SK-N-SH treated with all-trans-retinoic acid at 6 μM for 48 hours (cell line): ENCODE measurements around the gene HLA-DPA1.

ENCODE experiments used
- ATAC-seq: fragments of 200-7000 bp; cut with Tn5 transposase; 3 replicates; pipeline ENCODE4 v1.9.1; 2020; ENCODE audit warnings: mild to moderate bottlenecking, moderate library complexity
- ARNTL ChIP-seq: fragments of 450-650 bp; formaldehyde crosslinking; IDR thresholded peaks from 2 replicates; pipeline ENCODE4 v1.5.0; 2020; ENCODE audit warnings: low read depth, mild to moderate bottlenecking, moderate library complexity, borderline replicate concordance
- BACH2 ChIP-seq: fragments of 250-450 bp; sonication (Bioruptor Pico); IDR thresholded peaks from 2 replicates; pipeline ENCODE4 v1.9.0; 2021; ENCODE audit warnings: mild to moderate bottlenecking, borderline replicate concordance
- CSDC2 ChIP-seq: fragments of 250-450 bp; sonication (Bioruptor Pico); IDR thresholded peaks from 2 replicates; pipeline ENCODE4 v1.5.0; 2020; ENCODE audit warnings: mild to moderate bottlenecking, moderate library complexity
- ESRRG ChIP-seq: fragments of 250-450 bp; sonication (Bioruptor Pico); IDR thresholded peaks from 2 replicates; pipeline ENCODE4 v1.6.1; 2021; ENCODE audit warnings: mild to moderate bottlenecking
- GLIS3 ChIP-seq: fragments of 250-450 bp; sonication (Bioruptor Pico); IDR thresholded peaks from 2 replicates; pipeline ENCODE4 v1.5.0; 2020; ENCODE audit warnings: mild to moderate bottlenecking, moderate library complexity
- ISL1 ChIP-seq: fragments of 250-450 bp; sonication (Bioruptor Pico); IDR thresholded peaks from 2 replicates; pipeline ENCODE4 v2.1.2; 2022; ENCODE audit warnings: mild to moderate bottlenecking, moderate library complexity
- OSR1 ChIP-seq: fragments of 250-450 bp; sonication (Bioruptor Pico); IDR thresholded peaks from 2 replicates; pipeline ENCODE4 v1.8.0; 2022; ENCODE audit warnings: moderate library complexity, mild to moderate bottlenecking, inconsistent platforms
- PPARA ChIP-seq: fragments of 250-450 bp; sonication (Bioruptor Pico); IDR thresholded peaks from 2 replicates; pipeline ENCODE4 v1.5.0; 2020; ENCODE audit warnings: mild to moderate bottlenecking, borderline replicate concordance
- RARB ChIP-seq: fragments of 250-450 bp; sonication (Bioruptor Pico); IDR thresholded peaks from 2 replicates; pipeline ENCODE4 v1.8.0; 2021; ENCODE audit warnings: mild to moderate bottlenecking, moderate library complexity
- SNAI2 ChIP-seq: fragments of 250-450 bp; sonication (Bioruptor Pico); IDR thresholded peaks from 2 replicates; pipeline ENCODE4 v1.5.0; 2020; ENCODE audit warnings: mild to moderate bottlenecking, moderate library complexity
- TCF4 ChIP-seq: fragments of 250-450 bp; sonication (Bioruptor Pico); IDR thresholded peaks from 2 replicates; pipeline ENCODE4 v1.8.0; 2021; ENCODE audit warnings: mild to moderate bottlenecking, moderate library complexity, borderline replicate concordance
- TOX ChIP-seq: fragments of 250-450 bp; sonication (Bioruptor Pico); IDR thresholded peaks from 2 replicates; pipeline ENCODE4 v1.8.0; 2021; ENCODE audit warnings: mild to moderate bottlenecking, moderate library complexity, borderline replicate concordance
- ZC3H10 ChIP-seq: fragments of 250-450 bp; sonication (Bioruptor Pico); IDR thresholded peaks from 2 replicates; pipeline ENCODE4 v1.5.1; 2021; ENCODE audit warnings: mild to moderate bottlenecking, moderate library complexity
- ZFP3 ChIP-seq: fragments of 250-450 bp; sonication (Bioruptor Pico); IDR thresholded peaks from 2 replicates; pipeline ENCODE4 v1.5.0; 2020; ENCODE audit warnings: mild to moderate bottlenecking, moderate library complexity
- ZFP30 ChIP-seq: fragments of 450-650 bp; formaldehyde crosslinking; IDR thresholded peaks from 2 replicates; pipeline ENCODE4 v1.5.0; 2022; ENCODE audit warnings: mild to moderate bottlenecking, moderate library complexity
- ZNF565 ChIP-seq: fragments of 450-650 bp; formaldehyde crosslinking; conservative IDR thresholded peaks from 2 replicates; pipeline ENCODE4 v1.5.0; 2020; ENCODE audit warnings: low read depth, mild to moderate bottlenecking, moderate library complexity
- ZNF70 ChIP-seq: fragments of 450-650 bp; formaldehyde crosslinking; IDR thresholded peaks from 2 replicates; pipeline ENCODE4 v1.5.0; 2020; ENCODE audit warnings: mild to moderate bottlenecking, moderate library complexity
- ZNF8 ChIP-seq: fragments of 450-650 bp; formaldehyde crosslinking; IDR thresholded peaks from 2 replicates; pipeline ENCODE4 v1.5.0; 2020; ENCODE audit warnings: mild to moderate bottlenecking, moderate library complexity
- TF ChIP-seq, protein P1 (sequence below): fragments of 250-450 bp; sonication (Bioruptor Pico); IDR thresholded peaks from 2 replicates; pipeline ENCODE4 v1.8.0; 2020; ENCODE audit warnings: mild to moderate bottlenecking, moderate library complexity, borderline replicate concordance
- TF ChIP-seq, protein P2 (sequence below): fragments of 250-450 bp; sonication (Bioruptor Pico); IDR thresholded peaks from 2 replicates; pipeline ENCODE4 v1.5.1; 2021; ENCODE audit warnings: mild to moderate bottlenecking, moderate library complexity
- TF ChIP-seq, protein P3 (sequence below): fragments of 250-450 bp; sonication (Bioruptor Pico); IDR thresholded peaks from 2 replicates; pipeline ENCODE4 v1.5.1; 2020; ENCODE audit warnings: low read depth, mild to moderate bottlenecking, moderate library complexity
- TF ChIP-seq, protein P4 (sequence below): fragments of 250-450 bp; sonication (Bioruptor Pico); IDR thresholded peaks from 2 replicates; pipeline ENCODE4 v1.5.0; 2020; ENCODE audit warnings: mild to moderate bottlenecking, moderate library complexity
- TF ChIP-seq, protein P5 (sequence below): fragments of 250-450 bp; sonication (Bioruptor Pico); IDR thresholded peaks from 2 replicates; pipeline ENCODE4 v1.8.0; 2021; ENCODE audit warnings: low read depth, mild to moderate bottlenecking, moderate library complexity, borderline replicate concordance

HLA-DPA1 gene

DNA sequence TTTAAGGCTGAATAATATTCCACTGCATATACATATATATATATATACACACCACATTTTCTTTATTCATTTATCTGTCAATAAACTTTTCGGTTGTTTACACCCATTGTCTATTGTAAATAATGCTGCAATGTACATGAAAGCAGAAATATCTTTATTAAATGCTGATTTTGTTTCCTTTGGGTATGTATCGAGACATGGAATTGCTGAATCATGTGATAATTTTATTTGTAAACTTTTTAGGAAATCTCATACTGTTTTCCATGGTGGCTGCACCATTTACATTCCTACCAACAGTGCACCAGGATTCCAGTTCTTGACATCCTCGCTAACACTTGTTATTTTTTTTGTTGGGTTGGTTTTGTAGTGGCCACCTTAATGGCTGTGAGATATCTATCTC is 49.9 kb downstream of the HLA-DPA1 start (continued):
- TF ChIP-seq, protein P1, sequence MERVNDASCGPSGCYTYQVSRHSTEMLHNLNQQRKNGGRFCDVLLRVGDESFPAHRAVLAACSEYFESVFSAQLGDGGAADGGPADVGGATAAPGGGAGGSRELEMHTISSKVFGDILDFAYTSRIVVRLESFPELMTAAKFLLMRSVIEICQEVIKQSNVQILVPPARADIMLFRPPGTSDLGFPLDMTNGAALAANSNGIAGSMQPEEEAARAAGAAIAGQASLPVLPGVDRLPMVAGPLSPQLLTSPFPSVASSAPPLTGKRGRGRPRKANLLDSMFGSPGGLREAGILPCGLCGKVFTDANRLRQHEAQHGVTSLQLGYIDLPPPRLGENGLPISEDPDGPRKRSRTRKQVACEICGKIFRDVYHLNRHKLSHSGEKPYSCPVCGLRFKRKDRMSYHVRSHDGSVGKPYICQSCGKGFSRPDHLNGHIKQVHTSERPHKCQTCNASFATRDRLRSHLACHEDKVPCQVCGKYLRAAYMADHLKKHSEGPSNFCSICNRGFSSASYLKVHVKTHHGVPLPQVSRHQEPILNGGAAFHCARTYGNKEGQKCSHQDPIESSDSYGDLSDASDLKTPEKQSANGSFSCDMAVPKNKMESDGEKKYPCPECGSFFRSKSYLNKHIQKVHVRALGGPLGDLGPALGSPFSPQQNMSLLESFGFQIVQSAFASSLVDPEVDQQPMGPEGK, result no peak
- TF ChIP-seq SNAI2 (CRISPR knock-in tag) (no peak), GLIS3 (CRISPR knock-in tag) (no peak), ZFP3 (CRISPR knock-in tag) (no peak)
- TF ChIP-seq, protein P2, sequence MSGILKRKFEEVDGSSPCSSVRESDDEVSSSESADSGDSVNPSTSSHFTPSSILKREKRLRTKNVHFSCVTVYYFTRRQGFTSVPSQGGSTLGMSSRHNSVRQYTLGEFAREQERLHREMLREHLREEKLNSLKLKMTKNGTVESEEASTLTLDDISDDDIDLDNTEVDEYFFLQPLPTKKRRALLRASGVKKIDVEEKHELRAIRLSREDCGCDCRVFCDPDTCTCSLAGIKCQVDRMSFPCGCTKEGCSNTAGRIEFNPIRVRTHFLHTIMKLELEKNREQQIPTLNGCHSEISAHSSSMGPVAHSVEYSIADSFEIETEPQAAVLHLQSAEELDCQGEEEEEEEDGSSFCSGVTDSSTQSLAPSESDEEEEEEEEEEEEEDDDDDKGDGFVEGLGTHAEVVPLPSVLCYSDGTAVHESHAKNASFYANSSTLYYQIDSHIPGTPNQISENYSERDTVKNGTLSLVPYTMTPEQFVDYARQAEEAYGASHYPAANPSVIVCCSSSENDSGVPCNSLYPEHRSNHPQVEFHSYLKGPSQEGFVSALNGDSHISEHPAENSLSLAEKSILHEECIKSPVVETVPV (CRISPR knock-in tag), result no peak

DNA sequence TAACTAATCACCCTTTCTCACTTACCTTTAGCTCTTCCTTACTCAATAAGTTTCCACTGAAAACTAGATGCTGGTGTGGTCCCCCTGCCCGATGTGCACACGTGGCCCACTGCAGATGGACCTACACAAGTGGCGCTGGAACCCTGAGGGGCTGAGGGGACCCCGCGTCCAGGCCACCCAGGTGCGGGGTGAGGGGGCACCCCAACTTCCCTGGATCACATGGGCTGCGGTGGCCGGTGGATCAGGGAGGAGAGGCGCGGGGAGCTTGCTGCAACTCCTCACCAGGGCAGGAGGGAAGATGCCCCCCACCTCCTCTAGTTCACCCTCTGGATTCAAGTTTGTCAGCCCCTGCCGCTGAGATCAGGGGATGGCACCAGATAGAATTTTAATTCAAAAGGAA is 51.5 kb downstream of the HLA-DPA1 start:
- TF ChIP-seq TOX (CRISPR knock-in tag) (no peak), ZFP30 (CRISPR knock-in tag) (no peak), RARB (CRISPR knock-in tag) (no peak), ZNF70 (CRISPR knock-in tag) (no peak), OSR1 (CRISPR knock-in tag) (no peak), ISL1 (no peak), ZC3H10 (CRISPR knock-in tag) (no peak), ESRRG (no peak), SNAI2 (CRISPR knock-in tag) (no peak), ZNF565 (CRISPR knock-in tag) (no peak)
- TF ChIP-seq, protein P3, sequence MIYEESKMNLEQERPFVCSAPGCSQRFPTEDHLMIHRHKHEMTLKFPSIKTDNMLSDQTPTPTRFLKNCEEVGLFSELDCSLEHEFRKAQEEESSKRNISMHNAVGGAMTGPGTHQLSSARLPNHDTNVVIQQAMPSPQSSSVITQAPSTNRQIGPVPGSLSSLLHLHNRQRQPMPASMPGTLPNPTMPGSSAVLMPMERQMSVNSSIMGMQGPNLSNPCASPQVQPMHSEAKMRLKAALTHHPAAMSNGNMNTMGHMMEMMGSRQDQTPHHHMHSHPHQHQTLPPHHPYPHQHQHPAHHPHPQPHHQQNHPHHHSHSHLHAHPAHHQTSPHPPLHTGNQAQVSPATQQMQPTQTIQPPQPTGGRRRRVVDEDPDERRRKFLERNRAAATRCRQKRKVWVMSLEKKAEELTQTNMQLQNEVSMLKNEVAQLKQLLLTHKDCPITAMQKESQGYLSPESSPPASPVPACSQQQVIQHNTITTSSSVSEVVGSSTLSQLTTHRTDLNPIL (CRISPR knock-in tag), result no peak
- TF ChIP-seq, protein P4, sequence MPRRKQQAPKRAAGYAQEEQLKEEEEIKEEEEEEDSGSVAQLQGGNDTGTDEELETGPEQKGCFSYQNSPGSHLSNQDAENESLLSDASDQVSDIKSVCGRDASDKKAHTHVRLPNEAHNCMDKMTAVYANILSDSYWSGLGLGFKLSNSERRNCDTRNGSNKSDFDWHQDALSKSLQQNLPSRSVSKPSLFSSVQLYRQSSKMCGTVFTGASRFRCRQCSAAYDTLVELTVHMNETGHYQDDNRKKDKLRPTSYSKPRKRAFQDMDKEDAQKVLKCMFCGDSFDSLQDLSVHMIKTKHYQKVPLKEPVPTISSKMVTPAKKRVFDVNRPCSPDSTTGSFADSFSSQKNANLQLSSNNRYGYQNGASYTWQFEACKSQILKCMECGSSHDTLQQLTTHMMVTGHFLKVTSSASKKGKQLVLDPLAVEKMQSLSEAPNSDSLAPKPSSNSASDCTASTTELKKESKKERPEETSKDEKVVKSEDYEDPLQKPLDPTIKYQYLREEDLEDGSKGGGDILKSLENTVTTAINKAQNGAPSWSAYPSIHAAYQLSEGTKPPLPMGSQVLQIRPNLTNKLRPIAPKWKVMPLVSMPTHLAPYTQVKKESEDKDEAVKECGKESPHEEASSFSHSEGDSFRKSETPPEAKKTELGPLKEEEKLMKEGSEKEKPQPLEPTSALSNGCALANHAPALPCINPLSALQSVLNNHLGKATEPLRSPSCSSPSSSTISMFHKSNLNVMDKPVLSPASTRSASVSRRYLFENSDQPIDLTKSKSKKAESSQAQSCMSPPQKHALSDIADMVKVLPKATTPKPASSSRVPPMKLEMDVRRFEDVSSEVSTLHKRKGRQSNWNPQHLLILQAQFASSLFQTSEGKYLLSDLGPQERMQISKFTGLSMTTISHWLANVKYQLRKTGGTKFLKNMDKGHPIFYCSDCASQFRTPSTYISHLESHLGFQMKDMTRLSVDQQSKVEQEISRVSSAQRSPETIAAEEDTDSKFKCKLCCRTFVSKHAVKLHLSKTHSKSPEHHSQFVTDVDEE, result no peak
- TF ChIP-seq, protein P5, sequence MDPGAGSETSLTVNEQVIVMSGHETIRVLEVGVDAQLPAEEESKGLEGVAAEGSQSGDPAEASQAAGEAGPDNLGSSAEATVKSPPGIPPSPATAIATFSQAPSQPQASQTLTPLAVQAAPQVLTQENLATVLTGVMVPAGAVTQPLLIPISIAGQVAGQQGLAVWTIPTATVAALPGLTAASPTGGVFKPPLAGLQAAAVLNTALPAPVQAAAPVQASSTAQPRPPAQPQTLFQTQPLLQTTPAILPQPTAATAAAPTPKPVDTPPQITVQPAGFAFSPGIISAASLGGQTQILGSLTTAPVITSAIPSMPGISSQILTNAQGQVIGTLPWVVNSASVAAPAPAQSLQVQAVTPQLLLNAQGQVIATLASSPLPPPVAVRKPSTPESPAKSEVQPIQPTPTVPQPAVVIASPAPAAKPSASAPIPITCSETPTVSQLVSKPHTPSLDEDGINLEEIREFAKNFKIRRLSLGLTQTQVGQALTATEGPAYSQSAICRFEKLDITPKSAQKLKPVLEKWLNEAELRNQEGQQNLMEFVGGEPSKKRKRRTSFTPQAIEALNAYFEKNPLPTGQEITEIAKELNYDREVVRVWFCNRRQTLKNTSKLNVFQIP (CRISPR knock-in tag), result no peak
- TF ChIP-seq, protein P2 (CRISPR knock-in tag), result no peak
- TF ChIP-seq, protein P1, result no peak
- ATAC-seq, result no peak

DNA sequence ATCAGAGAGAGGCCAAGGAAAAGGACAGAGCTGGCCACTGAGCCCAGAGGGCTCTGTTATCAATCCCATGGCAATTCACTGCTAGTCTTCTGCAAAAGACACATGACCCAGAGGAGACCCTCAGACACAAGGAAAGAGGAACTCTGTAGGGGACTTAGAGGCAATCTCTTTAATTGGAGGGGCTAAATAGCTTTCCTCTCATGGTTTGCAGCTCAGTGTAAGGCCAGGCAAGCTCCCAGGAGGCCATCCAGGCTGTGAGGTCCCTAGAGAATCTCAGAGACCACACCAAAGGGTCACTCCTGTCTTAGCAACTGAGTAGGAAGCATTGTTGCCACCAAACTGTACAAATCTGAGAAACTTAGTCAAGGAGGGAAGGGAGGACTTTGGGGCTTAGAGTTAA is 54.1 kb downstream of the HLA-DPA1 start:
- no peak for ATAC-seq
- TF ChIP-seq ZNF565 (CRISPR knock-in tag), result no peak
- no peak for TF ChIP-seq ARNTL (CRISPR knock-in tag)
- TF ChIP-seq, protein P3 (CRISPR knock-in tag), result no peak
- no peak for TF ChIP-seq TOX (CRISPR knock-in tag)
- TF ChIP-seq ESRRG, result no peak
- TF ChIP-seq, protein P2 (CRISPR knock-in tag), result no peak
- TF ChIP-seq ZFP3 (CRISPR knock-in tag), result no peak
- no peak for TF ChIP-seq ZFP30 (CRISPR knock-in tag)
- TF ChIP-seq GLIS3 (CRISPR knock-in tag), result no peak
- no peak for TF ChIP-seq CSDC2 (CRISPR knock-in tag)
- no peak for TF ChIP-seq BACH2 (CRISPR knock-in tag)
- TF ChIP-seq TCF4 (CRISPR knock-in tag), result no peak
- no peak for TF ChIP-seq ZNF8
- TF ChIP-seq ISL1, result no peak
- no peak for TF ChIP-seq PPARA
